Effector memory CD8-positive, alpha-beta T cell (primary cell): ENCODE measurements around the gene PPIP5K2.
"Not testable (repeated sequence)": the region's sequence is repeated elsewhere in the genome, so short reads cannot be mapped to it uniquely, and the experiment has no call there.

Experiments used
- ATAC-seq: fragments of 150-1000 bp; cut with Tn5 transposase; replicated peaks from 2 replicates; pipeline ENCODE4 v1.10.0; 2021; ENCODE audit warnings: mild to moderate bottlenecking, moderate library complexity
- DNase-seq, 3 experiments: peaks; one replicate each; pipeline ENCODE4 v3.0.0; 2021
- H3K27ac Mint-ChIP-seq, 2 donors: one replicate each; pipeline ENCODE4 v1.8.0; 2022; ENCODE audit warnings: mild to moderate bottlenecking in 2 of 2, mixed read lengths in 2 of 2, moderate library complexity in 2 of 2
- H3K27me3 Mint-ChIP-seq, 2 donors: one replicate each; pipeline ENCODE4 v1.8.0; 2022; ENCODE audit warnings: mixed read lengths in 2 of 2
- H3K36me3 Mint-ChIP-seq: one replicate; pipeline ENCODE4 v1.8.0; 2022; ENCODE audit warnings: mild to moderate bottlenecking, moderate library complexity, mixed read lengths; ENCODE audit not compliant: insufficient read depth
- H3K4me1 Mint-ChIP-seq, 2 donors: one replicate each; pipeline ENCODE4 v1.8.0; 2022; ENCODE audit warnings: low read depth in 2 of 2, mixed read lengths in 2 of 2
- H3K4me3 Mint-ChIP-seq, 2 donors: one replicate each; pipeline ENCODE4 v1.8.0; 2022; ENCODE audit warnings: mild to moderate bottlenecking in 2 of 2, mixed read lengths in 2 of 2, moderate library complexity in 2 of 2
- H3K9me3 Mint-ChIP-seq, 2 donors: one replicate each; pipeline ENCODE4 v1.8.0; 2022; ENCODE audit warnings: mixed read lengths in 2 of 2
- total RNA-seq, 9 experiments: gene quantifications; one replicate each; lab custom pipeline; 2026; lab: John Stamatoyannopoulos, UW

Gene PPIP5K2
- 51.8 to 114 (median 78.0) reads per million in 9 experiments for total RNA-seq

DNA sequence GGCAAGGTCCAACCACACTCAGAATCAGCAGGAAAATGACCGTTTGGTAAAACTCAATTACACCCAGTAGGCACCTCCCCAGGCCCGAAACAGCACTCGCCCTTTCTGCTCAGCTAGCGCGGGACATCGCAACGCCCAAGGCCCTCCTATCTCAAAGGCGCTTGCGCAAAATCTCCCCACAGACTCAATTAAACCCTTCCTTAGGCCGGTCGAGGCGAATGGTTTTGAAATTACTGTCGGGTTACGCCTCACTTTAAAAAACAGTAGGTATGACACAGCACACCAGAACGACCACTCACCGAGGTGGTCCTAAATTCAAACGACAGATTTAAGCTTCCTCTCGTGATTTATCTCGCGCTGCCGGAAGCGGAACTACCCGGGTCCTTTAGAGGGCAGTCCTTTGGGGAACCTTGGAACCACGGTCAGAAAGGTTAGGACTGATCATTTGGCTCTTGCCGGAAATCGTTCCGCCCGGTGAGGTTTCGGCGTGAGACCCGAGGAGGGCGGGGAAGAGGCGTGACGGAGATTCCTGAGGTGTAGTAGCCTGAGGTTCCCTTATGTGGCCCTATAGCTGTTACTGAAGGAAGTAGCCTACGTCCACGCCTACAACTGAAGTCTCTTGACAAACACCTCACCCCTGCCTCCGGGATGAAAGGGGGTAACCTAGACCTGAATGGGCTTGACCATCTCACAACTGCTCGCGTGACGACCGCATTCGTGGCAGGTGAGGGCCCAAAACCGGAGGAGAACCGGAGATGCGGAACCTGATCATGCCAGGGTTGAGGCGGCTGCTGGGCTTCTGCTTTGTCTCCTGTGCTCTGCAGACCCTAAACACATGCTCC, at the start of gene PPIP5K2, which contains the start of gene GIN1:
Gene PPIP5K2 (plus strand): TSS at position 537 of the 842 bp plus-strand sequence. CDS start 9,289 bp downstream, outside the sequence.
Gene GIN1 (minus strand): TSS at position 374 of the 842 bp plus-strand sequence. CDS start 11,431 bp downstream, outside the sequence.
- H3K27me3 Mint-ChIP-seq = no peaks in the 10 kb centered on the region
- peaks cover 31 to 42% of the 10 kb centered on the region in 2 donors for H3K4me1 Mint-ChIP-seq
- peak within 1 kb of the TSS; percentile 85 to 97 for H3K4me3 Mint-ChIP-seq
- DNase-seq = peak; percentile 98 to 99 (median 98)
- peak; percentile 90 for ATAC-seq
- H3K9me3 Mint-ChIP-seq = no peaks in the 10 kb centered on the region
- peaks cover 6% of the 10 kb centered on the region for H3K36me3 Mint-ChIP-seq
- peak within 1 kb of the TSS; percentile 97 to 99 for H3K27ac Mint-ChIP-seq

DNA sequence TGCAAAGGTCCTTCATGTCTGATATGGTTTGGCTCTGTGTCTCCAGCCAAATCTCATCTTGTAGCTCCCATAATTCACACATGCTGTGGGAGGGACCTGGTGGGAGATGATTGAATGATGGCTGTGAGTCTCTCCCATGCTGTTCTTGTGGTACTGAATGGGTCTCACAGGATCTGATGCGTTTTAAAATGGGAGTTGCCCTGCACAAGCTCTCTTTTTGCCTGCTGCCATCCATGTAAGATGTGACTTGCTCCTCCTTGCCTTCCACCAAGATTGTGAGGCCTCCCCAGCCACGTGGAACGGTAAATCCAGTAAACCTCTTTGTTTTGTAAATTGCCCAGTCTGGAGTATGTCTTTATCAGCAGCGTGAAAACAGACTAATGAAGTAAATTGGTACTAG, 46.6 kb upstream of the PPIP5K2 start:
- H3K9me3 Mint-ChIP-seq = peaks cover 18 to 37% of the 10 kb centered on the region in 2 donors
- not testable (repeated sequence) for H3K27me3 Mint-ChIP-seq, H3K36me3 Mint-ChIP-seq, H3K4me1 Mint-ChIP-seq, ATAC-seq, H3K4me3 Mint-ChIP-seq, DNase-seq, H3K27ac Mint-ChIP-seq

DNA sequence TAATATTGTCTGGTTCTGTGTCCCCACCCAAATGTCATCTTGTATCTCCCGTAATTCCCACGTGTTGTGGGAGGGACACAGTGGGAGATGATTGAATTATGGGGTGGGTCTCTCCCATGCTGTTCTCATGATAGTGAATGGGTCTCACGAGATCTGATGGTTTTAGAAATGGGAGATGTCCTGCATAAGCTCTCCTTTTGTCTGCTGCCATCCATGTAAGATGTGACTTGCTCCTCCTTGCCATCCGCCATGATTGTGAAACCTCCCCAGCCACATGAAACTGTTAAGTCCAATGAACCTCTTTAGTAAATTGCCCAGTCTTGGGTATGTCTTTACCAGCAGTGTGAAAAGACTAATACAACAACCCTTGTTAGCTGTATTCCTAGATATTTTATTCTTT, 44.7 kb upstream of the PPIP5K2 start:
- no peak for ATAC-seq
- no peaks in the 10 kb centered on the region for H3K36me3 Mint-ChIP-seq
- H3K4me3 Mint-ChIP-seq = no peak overlapping the region
- H3K4me1 Mint-ChIP-seq = no peaks in the 10 kb centered on the region
- H3K9me3 Mint-ChIP-seq = peaks cover 24 to 44% of the 10 kb centered on the region in 2 donors
- no peak for DNase-seq
- peak overlapping the region in 1 of 2 donors; percentile 4 for H3K27ac Mint-ChIP-seq
- peaks cover 0 to 5% of the 10 kb centered on the region in 2 donors for H3K27me3 Mint-ChIP-seq

DNA sequence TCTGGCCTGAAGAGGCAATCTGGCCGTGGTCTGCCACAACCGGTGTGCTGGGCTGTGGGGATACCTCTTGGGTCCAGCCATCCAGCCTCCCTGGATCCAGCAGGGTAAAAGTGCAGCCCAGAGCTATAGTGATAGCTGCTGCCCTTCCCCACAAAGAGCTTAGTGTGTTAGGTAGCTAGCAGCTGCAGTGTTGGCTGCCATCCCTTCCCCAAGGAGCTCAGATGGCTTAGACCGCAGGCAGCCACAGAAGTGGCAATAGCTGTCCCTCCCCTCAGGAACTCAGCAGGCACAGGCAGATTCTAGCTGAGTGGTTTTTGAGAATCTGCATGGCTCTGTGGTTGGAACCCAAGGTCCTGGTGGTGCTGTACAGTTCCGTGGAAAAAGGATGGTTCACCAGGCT, 40.3 kb upstream of the PPIP5K2 start:
- H3K4me1 Mint-ChIP-seq = no peaks in the 10 kb centered on the region
- DNase-seq = no peak
- no peaks in the 10 kb centered on the region for H3K27me3 Mint-ChIP-seq
- H3K36me3 Mint-ChIP-seq = no peaks in the 10 kb centered on the region
- peaks cover 31 to 56% of the 10 kb centered on the region in 2 donors for H3K9me3 Mint-ChIP-seq
- ATAC-seq = no peak
- no peak overlapping the region for H3K27ac Mint-ChIP-seq
- no peak overlapping the region for H3K4me3 Mint-ChIP-seq

DNA sequence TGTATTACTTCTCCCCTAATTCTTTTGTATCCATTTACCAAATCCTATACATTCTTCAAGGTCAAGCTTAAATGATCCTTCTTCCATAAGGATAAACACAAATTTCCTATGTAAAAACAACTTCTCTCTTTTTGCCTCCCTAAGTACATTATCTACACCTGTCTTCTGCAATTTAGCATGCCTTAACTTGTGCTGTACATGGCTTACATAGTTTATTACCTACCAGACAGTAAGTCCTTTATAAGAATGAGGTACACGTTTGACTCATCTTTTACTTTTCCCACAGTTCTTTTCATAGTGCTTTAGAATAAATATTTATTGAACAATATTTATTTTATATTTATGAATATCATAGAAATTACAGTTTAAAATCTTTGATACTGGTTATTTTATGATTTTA, 33.6 kb upstream of the PPIP5K2 start:
- H3K36me3 Mint-ChIP-seq = peaks cover 8% of the 10 kb centered on the region
- DNase-seq (no peak), ATAC-seq (no peak)
- no peak overlapping the region for H3K27ac Mint-ChIP-seq
- no peaks in the 10 kb centered on the region for H3K4me1 Mint-ChIP-seq
- no peak overlapping the region for H3K4me3 Mint-ChIP-seq
- no peaks in the 10 kb centered on the region for H3K27me3 Mint-ChIP-seq
- H3K9me3 Mint-ChIP-seq = peaks cover 6 to 18% of the 10 kb centered on the region in 2 donors

DNA sequence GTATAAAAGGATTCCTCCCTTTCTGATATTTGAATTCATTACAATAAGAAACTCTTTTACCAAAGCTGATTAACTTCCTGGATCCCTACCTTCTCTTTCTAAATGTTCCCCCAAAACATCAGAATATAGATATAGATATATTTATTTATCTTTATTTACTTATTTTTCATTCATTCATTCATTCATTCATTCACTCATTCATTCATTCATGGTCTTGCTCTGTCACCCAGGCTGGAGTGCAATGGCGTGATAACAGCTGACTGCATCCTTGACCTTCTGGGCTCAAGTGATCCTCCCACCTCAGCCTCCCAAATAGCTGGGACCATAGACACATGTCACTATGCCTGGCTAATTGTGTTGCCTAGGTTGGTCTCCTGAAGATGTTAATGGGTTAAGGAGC, 30.8 kb upstream of the PPIP5K2 start:
- Mint-ChIP-seq H3K27ac (no peak overlapping the region), H3K4me1 (no peaks in the 10 kb centered on the region), H3K36me3 (peaks cover 12% of the 10 kb centered on the region), H3K4me3 (no peak overlapping the region), H3K27me3 (no peaks in the 10 kb centered on the region), H3K9me3 (peaks cover 0 to 2% of the 10 kb centered on the region in 2 donors)
- DNase-seq (no peak), ATAC-seq (no peak)

DNA sequence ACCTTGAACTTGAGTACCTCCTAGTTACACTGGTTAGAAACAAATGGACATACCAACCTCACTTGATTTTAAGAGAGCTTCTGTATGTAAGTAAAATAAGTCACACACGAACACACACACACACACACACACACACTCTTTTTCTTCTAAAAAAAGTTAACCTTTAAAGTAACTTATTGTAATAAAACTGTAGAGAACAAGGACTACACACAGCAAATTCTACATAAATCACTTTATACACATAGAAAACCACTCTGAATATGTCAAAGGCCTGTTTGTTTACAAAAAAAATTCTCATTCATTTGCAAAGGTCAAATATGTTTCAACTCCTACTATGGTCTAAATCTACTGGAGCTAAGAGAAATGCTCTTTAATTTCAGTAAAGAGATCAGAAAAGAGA, 29.3 kb upstream of the PPIP5K2 start:
- Mint-ChIP-seq H3K36me3 (peaks cover 15% of the 10 kb centered on the region), H3K27ac (no peak overlapping the region), H3K27me3 (no peaks in the 10 kb centered on the region), H3K4me3 (no peak overlapping the region), H3K4me1 (no peaks in the 10 kb centered on the region), H3K9me3 (no peaks in the 10 kb centered on the region)
- ATAC-seq (no peak), DNase-seq (no peak)

DNA sequence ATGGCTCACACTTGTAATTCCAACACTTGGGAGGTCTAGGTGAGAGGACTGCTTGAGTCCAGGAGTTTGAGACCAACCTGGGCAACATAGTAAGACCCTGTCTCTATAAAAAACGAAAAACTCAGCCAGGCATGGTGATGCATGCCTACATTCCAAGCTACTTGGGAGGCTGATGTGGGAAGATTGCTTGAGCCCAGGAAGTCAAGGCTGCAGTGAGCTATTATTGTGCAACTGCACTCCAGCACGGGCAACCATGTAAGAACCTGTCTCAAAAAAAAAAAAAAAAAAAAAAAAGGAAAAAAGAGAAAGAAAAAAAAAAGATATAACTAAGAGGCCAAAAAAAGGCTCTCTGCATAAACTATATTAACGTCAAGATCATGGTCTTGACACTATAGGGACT, 27.4 kb upstream of the PPIP5K2 start:
- Mint-ChIP-seq H3K9me3 (no peaks in the 10 kb centered on the region), H3K27ac (no peak overlapping the region), H3K4me3 (no peak overlapping the region), H3K27me3 (no peaks in the 10 kb centered on the region), H3K4me1 (no peaks in the 10 kb centered on the region), H3K36me3 (peaks cover 12% of the 10 kb centered on the region)
- ATAC-seq (no peak), DNase-seq (no peak)

DNA sequence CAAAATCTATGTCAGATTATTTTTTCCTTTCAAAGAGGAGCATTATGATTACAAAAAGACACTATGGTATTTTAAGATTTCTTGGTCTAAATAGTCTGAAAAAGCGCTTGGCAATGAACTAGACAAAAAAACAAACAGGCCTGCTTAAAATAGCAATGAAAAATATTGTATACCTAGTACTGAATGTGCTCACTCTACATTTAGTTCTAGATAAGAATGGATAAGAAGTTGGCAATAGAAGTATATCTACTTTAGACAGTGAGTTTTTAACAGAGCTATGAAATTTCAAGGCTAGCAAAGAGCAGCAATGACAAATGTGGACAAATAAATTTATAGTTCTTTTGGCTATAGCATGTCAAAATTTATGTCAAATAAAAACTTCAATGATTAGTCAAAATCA, 26.4 kb upstream of the PPIP5K2 start:
- Mint-ChIP-seq H3K36me3 (peaks cover 9% of the 10 kb centered on the region), H3K4me1 (no peaks in the 10 kb centered on the region), H3K27ac (no peak overlapping the region), H3K4me3 (no peak overlapping the region), H3K27me3 (no peaks in the 10 kb centered on the region), H3K9me3 (no peaks in the 10 kb centered on the region)
- DNase-seq = no peak
- ATAC-seq = no peak

DNA sequence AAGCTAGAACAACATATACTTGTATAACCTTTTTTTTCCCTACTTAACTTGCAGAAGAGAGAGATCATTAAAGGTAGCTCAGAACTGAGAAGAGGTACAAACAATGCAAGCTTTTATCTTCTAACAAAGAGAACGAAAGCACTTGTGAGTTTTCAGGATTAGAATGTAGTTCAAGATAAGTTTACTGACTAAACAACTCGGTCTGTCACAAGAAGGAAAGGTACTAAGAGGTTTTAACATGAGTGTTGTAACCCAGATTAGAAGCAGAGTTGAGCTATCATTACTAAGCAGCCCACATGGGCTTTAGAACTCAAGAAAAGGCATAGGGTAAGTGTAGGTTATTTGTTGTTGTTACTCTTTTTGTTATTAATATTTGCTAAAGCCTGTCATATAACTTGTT, 25.4 kb upstream of the PPIP5K2 start:
- Mint-ChIP-seq H3K4me1 (no peaks in the 10 kb centered on the region), H3K9me3 (no peaks in the 10 kb centered on the region), H3K27me3 (no peaks in the 10 kb centered on the region), H3K27ac (no peak overlapping the region), H3K36me3 (peaks cover 9% of the 10 kb centered on the region), H3K4me3 (no peak overlapping the region)
- ATAC-seq (no peak), DNase-seq (no peak)

DNA sequence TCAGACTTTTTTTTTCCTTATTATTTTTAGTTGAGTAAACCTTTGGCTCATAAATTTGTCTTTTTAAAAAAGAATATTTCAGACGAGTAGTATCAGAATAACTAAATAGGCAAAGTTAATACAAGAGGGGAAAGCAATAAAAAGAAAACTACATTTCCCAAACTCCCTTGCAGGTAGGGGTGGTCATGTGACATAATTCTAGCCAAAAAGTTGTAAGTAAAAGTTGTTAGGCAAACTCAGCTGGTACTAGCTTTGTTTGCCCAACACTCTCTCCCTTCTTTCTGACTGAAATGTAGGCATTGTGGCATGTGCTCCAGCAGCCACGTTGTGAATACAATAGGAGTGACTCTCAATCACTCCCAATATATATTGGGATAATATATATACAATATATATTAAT, 21.1 kb upstream of the PPIP5K2 start:
- ATAC-seq = no peak
- no peak for DNase-seq
- no peak overlapping the region for H3K4me3 Mint-ChIP-seq
- no peaks in the 10 kb centered on the region for H3K27me3 Mint-ChIP-seq
- peaks cover 8% of the 10 kb centered on the region for H3K36me3 Mint-ChIP-seq
- no peaks in the 10 kb centered on the region for H3K9me3 Mint-ChIP-seq
- H3K4me1 Mint-ChIP-seq = no peaks in the 10 kb centered on the region
- H3K27ac Mint-ChIP-seq = no peak overlapping the region

DNA sequence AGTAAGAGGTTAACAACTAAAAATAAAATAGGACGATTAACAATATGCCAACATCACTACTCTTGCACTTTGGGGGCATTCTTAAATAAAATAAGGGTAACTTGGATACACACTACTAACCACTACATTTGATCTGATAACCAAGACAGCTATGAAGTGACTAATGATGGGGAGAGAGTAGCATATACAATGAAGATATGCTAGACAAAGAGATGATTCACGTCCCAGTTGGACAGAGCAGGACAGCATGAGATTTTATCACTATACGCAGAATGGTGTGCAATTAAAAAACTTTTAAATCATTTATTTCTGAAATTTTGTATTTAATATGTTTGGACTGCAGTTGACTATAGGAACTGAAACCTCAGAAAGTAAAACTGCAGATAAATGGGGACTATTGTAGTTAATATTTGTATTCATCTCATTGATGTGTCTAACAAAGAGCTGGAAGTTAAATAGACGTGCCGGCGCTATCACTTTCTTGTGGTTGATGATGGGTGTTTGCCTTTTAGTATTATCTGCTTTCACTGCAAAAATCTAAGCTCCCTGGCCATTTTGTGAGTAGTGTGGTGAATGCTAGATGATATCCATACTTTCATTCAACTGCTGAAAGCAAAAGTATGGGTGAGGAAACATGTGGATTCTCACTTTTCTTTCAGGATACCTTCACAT, 18.9 kb upstream of the PPIP5K2 start:
- H3K4me1 Mint-ChIP-seq = no peaks in the 10 kb centered on the region

DNA sequence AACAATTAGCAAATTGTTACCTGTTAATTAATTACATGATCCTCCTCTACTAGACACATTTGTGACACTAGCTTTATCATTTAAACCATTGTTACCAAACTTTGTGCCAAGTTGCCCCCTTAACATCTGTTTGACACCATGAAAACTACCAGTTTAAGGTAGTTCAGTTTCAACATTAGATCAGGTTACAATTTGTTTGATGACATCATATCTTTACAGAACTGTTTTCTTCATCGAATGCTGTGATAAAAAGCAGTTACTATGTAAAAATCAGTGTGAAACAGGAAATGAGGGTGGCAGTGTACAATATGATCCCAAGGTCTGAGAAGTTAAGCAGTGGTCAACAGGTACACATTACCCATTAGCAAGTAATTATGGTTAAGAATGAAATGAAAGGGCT, 17.9 kb upstream of the PPIP5K2 start:
- Mint-ChIP-seq H3K27me3 (no peaks in the 10 kb centered on the region), H3K4me1 (no peaks in the 10 kb centered on the region), H3K4me3 (no peak overlapping the region), H3K27ac (no peak overlapping the region), H3K9me3 (no peaks in the 10 kb centered on the region), H3K36me3 (peaks cover 3% of the 10 kb centered on the region)
- DNase-seq (no peak), ATAC-seq (no peak)

More for the DNA sequence above, 18.9 kb upstream of the PPIP5K2 start:
- H3K36me3 Mint-ChIP-seq = peaks cover 3% of the 10 kb centered on the region
- no peaks in the 10 kb centered on the region for H3K27me3 Mint-ChIP-seq
- H3K9me3 Mint-ChIP-seq = no peaks in the 10 kb centered on the region
- no peak for DNase-seq
- H3K4me3 Mint-ChIP-seq = no peak overlapping the region
- ATAC-seq = no peak
- H3K27ac Mint-ChIP-seq = no peak overlapping the region

DNA sequence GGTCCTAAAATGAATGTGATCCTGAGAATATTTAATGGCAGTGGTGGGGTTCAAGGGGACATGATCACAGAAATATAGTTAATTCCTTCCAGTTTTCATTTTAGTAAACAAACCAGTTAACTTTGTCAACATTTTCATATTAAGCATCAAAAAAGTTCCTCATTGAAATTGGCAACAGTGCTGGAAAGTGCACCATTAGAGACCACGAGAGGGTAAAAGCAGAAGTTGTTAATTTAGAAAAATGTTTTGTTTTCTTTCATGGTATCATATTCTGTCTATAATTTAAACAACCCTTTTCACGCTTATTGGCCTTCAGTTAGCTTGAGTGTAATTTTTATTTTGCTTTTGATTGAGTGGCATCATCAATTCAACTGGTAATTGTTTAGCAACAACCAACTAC, 12.0 kb upstream of the PPIP5K2 start:
- Mint-ChIP-seq H3K4me1 (peaks cover 12 to 24% of the 10 kb centered on the region in 2 donors), H3K9me3 (no peaks in the 10 kb centered on the region), H3K36me3 (peaks cover 4% of the 10 kb centered on the region), H3K27ac (no peak overlapping the region), H3K27me3 (no peaks in the 10 kb centered on the region), H3K4me3 (no peak overlapping the region)
- ATAC-seq (no peak), DNase-seq (no peak)
